Uterus (tissue), 2 donors: Measurements from ENCODE around the gene PPP2R2B.
A peak's percentile ranks its signal among the peaks of the same experiment; 100 is the strongest.

ENCODE experiments used
- POLR2A ChIP-seq, 2 donors: fragments of 450-650 bp; IDR thresholded peaks; one replicate each; pipeline ENCODE4 v1.6.1; 2016; ENCODE audit warnings: antibody characterized with exemption in 2 of 2, mild to moderate bottlenecking in 1 of 2, moderate library complexity in 1 of 2
- TF ChIP-seq, protein P1 (sequence below), 4 experiments: fragments of 200-600 bp in 2 of 4; fragments of 450-650 bp in 2 of 4; sonication (generic) in 2 of 4; IDR thresholded peaks; one replicate each; pipeline ENCODE4 v1.5.1; 2016 to 2019; ENCODE audit warnings: antibody characterized with exemption in 4 of 4, mild to moderate bottlenecking in 2 of 4, moderate library complexity in 1 of 4

DNA sequence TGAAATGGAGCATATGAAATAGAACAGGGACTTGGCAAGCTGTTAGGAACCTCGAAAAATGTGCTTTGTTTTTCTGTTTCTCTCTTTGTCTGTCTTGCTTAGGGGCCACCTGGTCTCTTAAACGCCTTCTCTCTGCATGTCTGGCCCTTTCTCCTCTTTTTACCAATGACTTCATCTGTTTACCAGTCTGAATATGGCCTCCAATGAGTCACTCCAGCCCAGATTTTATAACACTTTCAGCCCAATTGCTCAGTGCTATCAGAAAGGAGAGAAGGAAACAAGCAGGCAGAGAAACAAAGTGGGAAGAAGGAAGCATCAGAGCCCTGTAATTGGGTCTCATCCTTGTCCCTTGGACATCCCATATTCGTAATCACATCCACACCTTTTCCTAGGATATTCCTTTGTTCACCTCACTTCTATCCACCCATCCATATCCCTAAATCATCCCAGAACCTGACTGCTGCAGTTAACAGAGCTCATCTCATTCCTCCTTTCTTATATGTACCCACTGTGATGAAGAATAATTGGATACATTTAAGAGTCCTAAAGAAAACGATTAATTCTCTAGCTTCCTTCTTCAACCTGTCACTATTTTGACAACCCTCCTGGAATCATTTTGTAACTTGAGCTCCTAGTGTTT is 210.8 kb downstream of the PPP2R2B start:
- TF ChIP-seq, protein P1, sequence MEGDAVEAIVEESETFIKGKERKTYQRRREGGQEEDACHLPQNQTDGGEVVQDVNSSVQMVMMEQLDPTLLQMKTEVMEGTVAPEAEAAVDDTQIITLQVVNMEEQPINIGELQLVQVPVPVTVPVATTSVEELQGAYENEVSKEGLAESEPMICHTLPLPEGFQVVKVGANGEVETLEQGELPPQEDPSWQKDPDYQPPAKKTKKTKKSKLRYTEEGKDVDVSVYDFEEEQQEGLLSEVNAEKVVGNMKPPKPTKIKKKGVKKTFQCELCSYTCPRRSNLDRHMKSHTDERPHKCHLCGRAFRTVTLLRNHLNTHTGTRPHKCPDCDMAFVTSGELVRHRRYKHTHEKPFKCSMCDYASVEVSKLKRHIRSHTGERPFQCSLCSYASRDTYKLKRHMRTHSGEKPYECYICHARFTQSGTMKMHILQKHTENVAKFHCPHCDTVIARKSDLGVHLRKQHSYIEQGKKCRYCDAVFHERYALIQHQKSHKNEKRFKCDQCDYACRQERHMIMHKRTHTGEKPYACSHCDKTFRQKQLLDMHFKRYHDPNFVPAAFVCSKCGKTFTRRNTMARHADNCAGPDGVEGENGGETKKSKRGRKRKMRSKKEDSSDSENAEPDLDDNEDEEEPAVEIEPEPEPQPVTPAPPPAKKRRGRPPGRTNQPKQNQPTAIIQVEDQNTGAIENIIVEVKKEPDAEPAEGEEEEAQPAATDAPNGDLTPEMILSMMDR (IDR thresholded peaks at IDR 0.05): no peak
- peak; percentile 25 to 33 for TF ChIP-seq POLR2A (IDR thresholded peaks at IDR 0.05)
